HCT116 (cell line): Measurements from ENCODE around the gene HIPK2. TPM values are rescaled to one million over a fixed set of nuclear protein-coding genes. Genes with fewer than 3 reads are reported as not detected.

Source experiments
- ATAC-seq: fragments of 200-7000 bp; cut with Tn5 transposase; 2 replicates; pipeline ENCODE4 v1.9.1; 2020; ENCODE audit warnings: mild to moderate bottlenecking, moderate library complexity
- BruUV-seq: library from RNA; stranded (reverse); fragments of 400-500 nt; replicated peaks from 2 replicates; lab custom pipeline; 2021; lab: Mats Ljungman, UMichigan
- CTCF ChIA-PET: fragments of 300-600 bp; sonication (Branson Sonifier 250); formaldehyde crosslinking; loops from one replicate; lab custom pipeline; 2021; ENCODE audit warnings: antibody characterized with exemption; lab: Charles Lee
- POLR2A ChIA-PET: fragments of 300-600, 350-600 bp; sonication (Branson Sonifier 250); formaldehyde crosslinking; loops from one replicate; lab custom pipeline; 2021; ENCODE audit warnings: antibody characterized with exemption; lab: Charles Lee
- RAD21 ChIA-PET, 2 experiments: fragments of 300-600 bp; sonication (Branson Sonifier 250); formaldehyde crosslinking; loops; one replicate each; lab custom pipeline; 2023; ENCODE audit warnings: low total read pairs in 2 of 2; ENCODE audit not compliant: uncharacterized antibody in 2 of 2, unreplicated experiment in 2 of 2, low non-redundant PET in 1 of 2; lab: Charles Lee
- DNase-seq: peaks from one replicate; pipeline ENCODE4 v3.0.0-alpha.2; 2010; ENCODE audit warnings: low read depth, low spot score
- H2AFZ ChIP-seq: fragments of 200-600 bp; shearing (Covaris generic), sonication (generic); 2 replicates; pipeline ENCODE4 v1.6.1; 2017; ENCODE audit warnings: low read depth, mixed run types, mixed read lengths, antibody characterized with exemption, low read length; ENCODE audit not compliant: poor library complexity, severe bottlenecking
- H3K27ac ChIP-seq: 2 replicates; pipeline ENCODE4 v1.5.1; 2012; ENCODE audit warnings: low read depth, low read length
- H3K27me3 ChIP-seq: fragments of 200-600 bp; sonication (generic); 2 replicates; pipeline ENCODE4 v1.6.1; 2016; ENCODE audit warnings: mixed run types, low read length, mixed read lengths; ENCODE audit not compliant: insufficient read depth
- H3K36me3 ChIP-seq, 2 experiments: fragments of 200-500 bp in 1 of 2; fragments of 200-600 bp in 1 of 2; sonication (Bioruptor generic) in 1 of 2; sonication (generic) in 1 of 2; 2 replicates each; pipeline versions ENCODE4 v1.5.1 to v1.6.1; 2014 to 2016; ENCODE audit warnings: low read length in 2 of 2, inconsistent platforms in 1 of 2, mixed read lengths in 1 of 2, mixed run types in 1 of 2; ENCODE audit not compliant: insufficient read depth in 2 of 2, control insufficient read depth in 1 of 2
- H3K4me1 ChIP-seq, 2 experiments: fragments of 200-600 bp in 1 of 2; sonication (generic) in 1 of 2; 2 replicates each; pipeline versions ENCODE4 v1.5.1 to v1.6.1; 2012 to 2017; ENCODE audit warnings: low read length in 2 of 2, inconsistent platforms in 1 of 2, mild to moderate bottlenecking in 1 of 2, mixed read lengths in 1 of 2, mixed run types in 1 of 2, moderate library complexity in 1 of 2; ENCODE audit not compliant: insufficient read depth in 2 of 2, control insufficient read depth in 1 of 2
- H3K4me2 ChIP-seq: fragments of 200-600 bp; sonication (generic); 2 replicates; pipeline ENCODE4 v1.6.1; 2017; ENCODE audit warnings: mixed run types, low read length, mixed read lengths
- H3K4me3 ChIP-seq, 2 experiments: fragments of 200-600 bp in 1 of 2; sonication (generic) in 1 of 2; replicated peaks in 1 of 2; 2 replicates each; pipeline ENCODE4 v1.5.1; 2011 to 2016; ENCODE audit warnings: low read length in 2 of 2, control low read depth in 1 of 2, low read depth in 1 of 2, mild to moderate bottlenecking in 1 of 2, mixed read lengths in 1 of 2, mixed run types in 1 of 2
- H3K79me2 ChIP-seq: fragments of 200-600 bp; sonication (generic); 2 replicates; pipeline ENCODE4 v1.6.1; 2017; ENCODE audit warnings: mild to moderate bottlenecking, mixed run types, low read length, moderate library complexity, mixed read lengths; ENCODE audit not compliant: insufficient read depth
- H3K9ac ChIP-seq: fragments of 200-600 bp; sonication (generic); 2 replicates; pipeline ENCODE4 v1.6.1; 2016; ENCODE audit warnings: low read length, mixed read lengths
- H3K9me2 ChIP-seq: fragments of 200-600 bp; sonication (generic), shearing (Covaris generic); 2 replicates; pipeline ENCODE4 v1.6.1; 2017; ENCODE audit warnings: mixed run types, mild to moderate bottlenecking, moderate library complexity; ENCODE audit not compliant: insufficient read depth
- H3K9me3 ChIP-seq, 2 experiments: fragments of 200-500 bp in 1 of 2; fragments of 200-600 bp in 1 of 2; sonication (Bioruptor generic) in 1 of 2; sonication (generic) in 1 of 2; 2 replicates each; pipeline ENCODE4 v1.6.1; 2014 to 2017; ENCODE audit warnings: low read length in 2 of 2, mixed read lengths in 2 of 2, inconsistent platforms in 1 of 2, low read depth in 1 of 2, mild to moderate bottlenecking in 1 of 2, mixed run types in 1 of 2, moderate library complexity in 1 of 2; ENCODE audit not compliant: control insufficient read depth in 1 of 2, insufficient read depth in 1 of 2
- H4K20me1 ChIP-seq: fragments of 200-600 bp; sonication (generic), shearing (Covaris generic); 2 replicates; pipeline ENCODE4 v1.6.1; 2017; ENCODE audit warnings: mixed run types, mild to moderate bottlenecking, moderate library complexity; ENCODE audit not compliant: insufficient read depth
- ATF3 ChIP-seq: IDR thresholded peaks from 2 replicates; pipeline ENCODE4 v1.6.1; 2012
- CEBPB ChIP-seq: IDR thresholded peaks from 2 replicates; pipeline ENCODE4 v1.6.1; 2012; ENCODE audit warnings: low read depth
- EGR1 ChIP-seq: IDR thresholded peaks from 2 replicates; pipeline ENCODE4 v1.6.1; 2012; ENCODE audit warnings: low read depth
- ELF1 ChIP-seq: IDR thresholded peaks from 2 replicates; pipeline ENCODE4 v1.6.1; 2012; ENCODE audit warnings: low read depth, borderline replicate concordance
- EZH2 ChIP-seq: fragments of 200-600 bp; sonication (generic); IDR thresholded peaks from 2 replicates; pipeline ENCODE4 v1.6.1; 2017; ENCODE audit warnings: antibody characterized with exemption, mixed run types
- FOSL1 ChIP-seq: IDR thresholded peaks from 2 replicates; pipeline ENCODE4 v1.6.1; 2012; ENCODE audit warnings: low read depth
- JUND ChIP-seq: IDR thresholded peaks from 2 replicates; pipeline ENCODE4 v1.6.1; 2012
- POLR2AphosphoS5 ChIP-seq: IDR thresholded peaks from 2 replicates; pipeline ENCODE4 v1.6.1; 2011; ENCODE audit warnings: mild to moderate bottlenecking, low read depth, low read length, moderate library complexity
- REST ChIP-seq: IDR thresholded peaks from 2 replicates; pipeline ENCODE4 v1.6.1; 2012; ENCODE audit warnings: low read depth
- SIN3A ChIP-seq: IDR thresholded peaks from 2 replicates; pipeline ENCODE4 v1.6.1; 2012; ENCODE audit warnings: low read depth
- SP1 ChIP-seq: IDR thresholded peaks from 2 replicates; pipeline ENCODE4 v1.6.1; 2012; ENCODE audit warnings: low read depth
- SRF ChIP-seq: IDR thresholded peaks from 2 replicates; pipeline ENCODE4 v1.6.1; 2012; ENCODE audit warnings: low read depth
- YY1 ChIP-seq: IDR thresholded peaks from 2 replicates; pipeline ENCODE4 v1.6.1; 2011; ENCODE audit warnings: low read length, low read depth, moderate library complexity, mild to moderate bottlenecking; ENCODE audit not compliant: insufficient replicate concordance; ENCODE audit errors: extremely low read depth
- ZFX ChIP-seq: fragments of 450-650 bp; IDR thresholded peaks from 2 replicates; pipeline ENCODE4 v1.6.1; 2017
- ZNF274 ChIP-seq: fragments of 200-500 bp; sonication (Bioruptor generic); IDR thresholded peaks from 2 replicates; pipeline ENCODE4 v1.6.1; 2014; ENCODE audit warnings: mild to moderate bottlenecking, low read depth, low read length, inconsistent platforms
- intact Hi-C: fragments of 100-400 bp; cut with micrococcal nuclease; formaldehyde crosslinking; loops from 2 replicates; pipeline ENCODE4 v1.10.0; 2022
- total RNA-seq: library from RNA; stranded (reverse); gene quantifications from one replicate; pipeline ENCODE4 v1.2.1, GENCODE V29; 2021; ENCODE audit not compliant: unreplicated experiment
- TF ChIP-seq, protein P1 (sequence below): IDR thresholded peaks from 2 replicates; pipeline ENCODE4 v1.6.1; 2011; ENCODE audit warnings: mild to moderate bottlenecking, low read length, moderate library complexity; ENCODE audit not compliant: insufficient replicate concordance; ENCODE audit errors: extremely low read depth

HIPK2 gene
- total RNA-seq, 1 experiment from 2014 or later = 49.5 TPM

DNA sequence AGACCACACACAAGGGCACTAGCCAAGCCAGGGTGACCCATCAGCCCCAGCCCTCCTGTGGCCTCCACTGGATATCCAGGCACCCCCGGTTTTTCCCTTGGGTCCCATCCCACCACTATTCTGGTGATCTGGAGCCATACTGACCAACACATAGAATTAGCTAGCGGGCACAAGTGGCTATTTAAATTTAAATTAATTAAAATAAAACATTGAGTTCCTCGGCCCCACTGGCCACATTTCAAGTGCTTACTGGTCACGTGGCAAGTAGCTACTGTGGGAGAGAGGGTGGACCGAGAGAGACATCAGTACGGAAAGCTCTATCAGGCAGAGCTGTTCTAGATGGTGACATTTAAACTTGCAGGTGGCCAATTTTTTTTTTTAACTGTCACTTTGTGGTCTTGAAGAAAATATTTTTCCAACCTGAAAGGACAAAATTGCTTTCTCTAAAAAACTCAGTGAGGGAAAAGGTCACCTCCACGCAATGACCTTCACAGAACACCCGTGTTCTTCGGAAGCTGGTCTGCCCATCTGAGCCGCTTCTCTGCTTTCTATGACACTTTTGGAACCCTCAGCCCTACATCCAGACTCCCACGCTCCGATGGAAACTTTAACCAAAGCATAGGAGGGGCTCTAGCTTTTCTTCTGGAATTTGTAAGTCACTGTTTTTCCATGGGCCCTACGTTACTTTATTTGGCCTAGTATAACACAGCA, 30.0 kb downstream of the HIPK2 start:
- no peaks in the 10 kb centered on the region for H3K9me3 ChIP-seq
- no peak overlapping the region for H2AFZ ChIP-seq
- H3K9ac ChIP-seq = no peak overlapping the region
- peaks cover 78% of the 10 kb centered on the region for H3K79me2 ChIP-seq
- H3K4me1 ChIP-seq = peaks cover 0 to 2% of the 10 kb centered on the region in 2 experiments; a peak in 2 of 4 replicates
- no peaks in the 10 kb centered on the region for H3K9me2 ChIP-seq
- ChIA-PET CTCF (no interaction called here), RAD21 (no interaction called here), POLR2A (no interaction called here)
- H4K20me1 ChIP-seq = no peaks in the 10 kb centered on the region
- intact Hi-C loops = no loop called here
- H3K27me3 ChIP-seq = no peaks in the 10 kb centered on the region
- H3K4me2 ChIP-seq = no peak overlapping the region
- BruUV-seq = no TSS peak
- TF ChIP-seq CEBPB (no peak), SRF (no peak)
- H3K4me3 ChIP-seq = no peak overlapping the region
- no peak for ATAC-seq
- no peak overlapping the region for H3K27ac ChIP-seq
- no peak for DNase-seq
- no peaks in the 10 kb centered on the region for H3K36me3 ChIP-seq

DNA sequence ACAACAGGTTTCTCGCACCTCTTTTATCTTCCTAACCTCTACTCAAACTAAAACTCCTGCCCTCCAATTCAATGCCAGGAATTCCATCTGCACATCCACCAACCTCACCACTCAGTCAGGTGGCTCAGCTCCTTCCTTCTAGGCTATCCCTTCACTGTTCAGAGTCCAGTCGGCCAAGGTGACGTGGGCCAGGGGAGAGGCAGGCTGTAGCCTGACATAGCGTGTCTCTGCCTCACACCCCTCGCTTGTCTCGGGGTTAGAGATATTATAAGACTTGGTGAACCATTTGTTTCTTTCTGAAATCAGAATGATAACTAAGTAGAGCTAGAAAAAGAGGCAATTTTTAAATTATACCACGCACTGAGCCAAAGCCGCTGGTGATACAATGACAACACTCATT, 31.1 kb downstream of the HIPK2 start:
- Histone ChIP-seq H2AFZ (no peak overlapping the region), H3K79me2 (peaks cover 79% of the 10 kb centered on the region), H3K4me1 (no peaks in the 10 kb centered on the region), H3K27ac (no peak overlapping the region), H3K9me3 (no peaks in the 10 kb centered on the region), H3K9me2 (no peaks in the 10 kb centered on the region), H3K36me3 (no peaks in the 10 kb centered on the region), H3K4me3 (no peak overlapping the region), H4K20me1 (no peaks in the 10 kb centered on the region), H3K27me3 (no peaks in the 10 kb centered on the region), H3K9ac (no peak overlapping the region), H3K4me2 (no peak overlapping the region)
- intact Hi-C loops = no loop called here
- ATAC-seq (no peak), DNase-seq (no peak)
- CTCF ChIA-PET = no interaction called here
- no TSS peak for BruUV-seq
- POLR2A ChIA-PET = no interaction called here
- TF ChIP-seq JUND (no peak), EGR1 (no peak), SP1 (no peak), SIN3A (no peak), FOSL1 (no peak), ATF3 (no peak), REST (no peak), ELF1 (no peak), YY1 (no peak), CEBPB (no peak), POLR2AphosphoS5 (no peak), EZH2 (no peak), ZFX (no peak), ZNF274 (no peak)
- TF ChIP-seq, protein P1, sequence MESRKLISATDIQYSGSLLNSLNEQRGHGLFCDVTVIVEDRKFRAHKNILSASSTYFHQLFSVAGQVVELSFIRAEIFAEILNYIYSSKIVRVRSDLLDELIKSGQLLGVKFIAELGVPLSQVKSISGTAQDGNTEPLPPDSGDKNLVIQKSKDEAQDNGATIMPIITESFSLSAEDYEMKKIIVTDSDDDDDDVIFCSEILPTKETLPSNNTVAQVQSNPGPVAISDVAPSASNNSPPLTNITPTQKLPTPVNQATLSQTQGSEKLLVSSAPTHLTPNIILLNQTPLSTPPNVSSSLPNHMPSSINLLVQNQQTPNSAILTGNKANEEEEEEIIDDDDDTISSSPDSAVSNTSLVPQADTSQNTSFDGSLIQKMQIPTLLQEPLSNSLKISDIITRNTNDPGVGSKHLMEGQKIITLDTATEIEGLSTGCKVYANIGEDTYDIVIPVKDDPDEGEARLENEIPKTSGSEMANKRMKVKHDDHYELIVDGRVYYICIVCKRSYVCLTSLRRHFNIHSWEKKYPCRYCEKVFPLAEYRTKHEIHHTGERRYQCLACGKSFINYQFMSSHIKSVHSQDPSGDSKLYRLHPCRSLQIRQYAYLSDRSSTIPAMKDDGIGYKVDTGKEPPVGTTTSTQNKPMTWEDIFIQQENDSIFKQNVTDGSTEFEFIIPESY = no peak
- RAD21 ChIA-PET = no interaction called here
